ENCODE measurements around the gene NFIC.
"Not testable (repeated sequence)": the region's sequence is repeated elsewhere in the genome, so short reads cannot be mapped to it uniquely, and the experiment has no call there.

Gene NFIC

DNA sequence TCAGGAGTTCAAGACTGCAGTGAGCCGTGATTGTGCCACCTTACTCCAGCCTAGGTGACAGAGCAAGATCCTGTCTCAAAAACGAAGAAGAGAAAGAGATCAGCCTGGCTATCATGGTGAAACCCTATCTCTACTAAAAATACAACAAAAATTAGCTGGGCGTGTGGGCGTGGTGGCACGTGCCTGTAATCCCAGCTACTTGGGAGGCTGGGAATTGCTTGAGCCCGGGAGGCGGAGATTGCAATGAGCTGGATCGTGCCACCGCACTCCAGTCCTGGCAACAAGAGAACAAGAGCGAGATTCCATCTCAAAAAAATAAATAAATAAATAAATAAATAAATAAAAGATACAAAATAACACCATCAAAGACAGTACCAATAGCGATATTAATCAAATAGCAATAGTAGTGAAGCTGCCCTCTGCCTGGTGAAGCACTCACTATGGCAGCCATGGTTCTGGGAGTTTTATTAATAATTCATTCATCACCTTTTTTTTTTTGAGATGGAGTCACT is 53.9 kb downstream of the NFIC start:
- Histone ChIP-seq H3K4me3 (ENCODE audit: low read length in 2 of 2) (no peak overlapping the region), H3K4me1 (ENCODE audit: control insufficient read depth in 2 of 2, insufficient read depth in 1 of 2, low read depth in 1 of 2, low read length in 2 of 2) (no peaks in the 10 kb centered on the region), H2BK15ac (ENCODE audit: low read length) (no peak overlapping the region), H4K8ac (ENCODE audit: low read depth, low read length) (no peak overlapping the region), H3K36me3 (replicated peaks in 1 of 2; ENCODE audit: control insufficient read depth in 2 of 2, insufficient read depth in 2 of 2, low read length in 2 of 2) (no peaks in the 10 kb centered on the region), H3K27me3 (ENCODE audit: control insufficient read depth in 3 of 3, insufficient read depth in 3 of 3, low read depth in 1 of 3, low read length in 3 of 3) (no peaks in the 10 kb centered on the region), H3K18ac (ENCODE audit: low read length) (no peak overlapping the region), H3K4me2 (ENCODE audit: insufficient read depth, low read length, poor library complexity, severe bottlenecking) (no peak overlapping the region), H3K4ac (ENCODE audit: low read length) (no peak overlapping the region), H2BK12ac (ENCODE audit: low read length) (no peak overlapping the region), H3K79me1 (ENCODE audit: low read depth, low read length) (no peaks in the 10 kb centered on the region), H3K23ac (ENCODE audit: low read depth, low read length, poor library complexity) (no peak overlapping the region), H2BK5ac (ENCODE audit: low read length) (no peak overlapping the region), H3K9ac (ENCODE audit: low read depth, low read length, poor library complexity) (no peak overlapping the region), H4K91ac (ENCODE audit: low read depth, low read length, poor library complexity) (no peak overlapping the region), H3K9me3 (replicated peaks in 1 of 2; ENCODE audit: control insufficient read depth in 2 of 2, insufficient read depth in 1 of 2, low read depth in 1 of 2, low read length in 2 of 2) (no peaks in the 10 kb centered on the region), H2AFZ (ENCODE audit: low read length) (no peak overlapping the region), H3K27ac (replicated peaks; ENCODE audit: low read length) (no peak overlapping the region), H2AK5ac (ENCODE audit: low read depth, low read length) (no peak overlapping the region), H3K14ac (ENCODE audit: low read length) (no peak overlapping the region), H2BK120ac (ENCODE audit: low read depth, low read length) (no peak overlapping the region)
- DNase-seq (ENCODE audit: low spot score): no peak
- no CpG with 5 or more reads among the region's 11 CpGs for WGBS, 2 donors (ENCODE audit: extremely low coverage in 2 of 2, insufficient read length in 2 of 2, insufficient replicate concordance in 1 of 2)

DNA sequence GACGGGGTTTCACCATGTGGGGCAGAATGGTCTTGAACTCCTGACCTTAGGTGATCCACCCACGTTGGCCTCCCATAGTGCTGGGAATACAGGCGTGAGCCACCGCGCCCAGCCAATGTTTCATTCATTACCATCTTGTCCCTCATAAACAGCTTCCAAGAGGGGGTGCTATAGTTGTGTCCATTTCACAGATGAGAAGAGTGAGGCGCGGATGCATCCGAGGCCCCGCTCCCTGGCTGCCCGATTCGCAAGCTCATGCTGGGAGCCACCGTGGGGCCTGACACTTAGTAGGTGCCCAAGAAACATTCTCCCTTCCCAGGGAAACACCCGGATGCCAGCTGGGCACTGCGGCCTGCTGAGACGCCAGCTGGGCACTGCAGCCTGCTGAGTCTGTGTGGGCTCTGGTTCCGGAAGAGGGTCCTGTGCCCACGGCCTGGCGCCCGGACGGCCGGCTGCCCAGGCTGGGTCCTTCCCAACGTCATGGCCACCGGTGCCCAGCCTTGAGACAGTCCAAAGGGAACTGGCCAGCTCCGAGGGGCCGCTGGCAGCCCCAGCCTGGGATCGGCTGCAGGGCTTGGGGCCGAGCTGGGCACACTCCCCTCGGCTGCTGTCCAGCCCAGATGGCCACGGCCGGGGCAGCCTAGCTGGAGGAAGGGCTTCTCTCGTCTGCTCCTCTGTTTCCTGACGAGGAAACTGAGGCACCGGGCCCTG is 54.7 kb downstream of the NFIC start:
- no peak overlapping the region for H2BK15ac ChIP-seq (ENCODE audit: low read length)
- peak overlapping the region; percentile 65 for H3K23ac ChIP-seq (ENCODE audit: low read depth, low read length, poor library complexity)
- H3K4me3 ChIP-seq (ENCODE audit: low read length in 2 of 2): no peak overlapping the region
- no peak for DNase-seq (ENCODE audit: low spot score)
- H3K9me3 ChIP-seq (replicated peaks in 1 of 2; ENCODE audit: control insufficient read depth in 2 of 2, insufficient read depth in 1 of 2, low read depth in 1 of 2, low read length in 2 of 2): no peaks in the 10 kb centered on the region
- H3K9ac ChIP-seq (ENCODE audit: low read depth, low read length, poor library complexity): no peak overlapping the region
- H3K14ac ChIP-seq (ENCODE audit: low read length): no peak overlapping the region
- H2AFZ ChIP-seq (ENCODE audit: low read length): no peak overlapping the region
- H4K91ac ChIP-seq (ENCODE audit: low read depth, low read length, poor library complexity): no peak overlapping the region
- no CpG with 5 or more reads among the region's 33 CpGs for WGBS, 2 donors (ENCODE audit: extremely low coverage in 2 of 2, insufficient read length in 2 of 2, insufficient replicate concordance in 1 of 2)
- H3K27ac ChIP-seq (replicated peaks; ENCODE audit: low read length): no peak overlapping the region
- H3K4me1 ChIP-seq (ENCODE audit: control insufficient read depth in 2 of 2, insufficient read depth in 1 of 2, low read depth in 1 of 2, low read length in 2 of 2): no peaks in the 10 kb centered on the region
- peak overlapping the region; percentile 14 for H2AK5ac ChIP-seq (ENCODE audit: low read depth, low read length)
- H3K4me2 ChIP-seq (ENCODE audit: insufficient read depth, low read length, poor library complexity, severe bottlenecking): no peak overlapping the region
- H2BK5ac ChIP-seq (ENCODE audit: low read length): peak overlapping the region; percentile 84
- H3K36me3 ChIP-seq (replicated peaks in 1 of 2; ENCODE audit: control insufficient read depth in 2 of 2, insufficient read depth in 2 of 2, low read length in 2 of 2): no peaks in the 10 kb centered on the region
- H2BK120ac ChIP-seq (ENCODE audit: low read depth, low read length): no peak overlapping the region
- H3K79me1 ChIP-seq (ENCODE audit: low read depth, low read length): no peaks in the 10 kb centered on the region
- H3K18ac ChIP-seq (ENCODE audit: low read length): peak overlapping the region; percentile 57
- H4K8ac ChIP-seq (ENCODE audit: low read depth, low read length): no peak overlapping the region
- H3K4ac ChIP-seq (ENCODE audit: low read length): no peak overlapping the region
- no peak overlapping the region for H2BK12ac ChIP-seq (ENCODE audit: low read length)
- no peaks in the 10 kb centered on the region for H3K27me3 ChIP-seq (ENCODE audit: control insufficient read depth in 3 of 3, insufficient read depth in 3 of 3, low read depth in 1 of 3, low read length in 3 of 3)

DNA sequence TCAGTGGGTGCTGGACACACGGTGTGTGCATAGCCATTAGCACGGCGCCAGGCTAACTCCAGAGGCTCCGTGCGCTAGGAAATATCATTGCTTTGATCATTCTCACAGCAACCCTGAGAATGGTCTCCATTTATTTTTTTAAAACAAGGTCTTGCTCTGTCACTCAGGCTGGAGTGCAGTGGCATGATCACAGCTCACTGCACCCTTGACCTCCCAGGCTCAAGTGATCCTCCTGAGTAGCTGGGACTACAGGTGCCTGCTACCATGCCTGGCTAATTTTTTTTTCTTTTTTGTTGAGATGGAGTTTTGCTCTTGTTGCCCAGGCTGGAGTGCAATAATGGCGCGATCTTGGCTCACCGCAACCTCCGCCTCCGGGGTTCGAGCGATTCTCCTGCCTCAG is 55.3 kb downstream of the NFIC start:
- H3K79me1 ChIP-seq (ENCODE audit: low read depth, low read length); H2BK15ac ChIP-seq (ENCODE audit: low read length); H4K91ac ChIP-seq (ENCODE audit: low read depth, low read length, poor library complexity); H3K9me3 ChIP-seq (replicated peaks in 1 of 2; ENCODE audit: control insufficient read depth in 2 of 2, insufficient read depth in 1 of 2, low read depth in 1 of 2, low read length in 2 of 2); H3K27me3 ChIP-seq (ENCODE audit: control insufficient read depth in 3 of 3, insufficient read depth in 3 of 3, low read depth in 1 of 3, low read length in 3 of 3); H3K23ac ChIP-seq (ENCODE audit: low read depth, low read length, poor library complexity); H2AFZ ChIP-seq (ENCODE audit: low read length); H4K8ac ChIP-seq (ENCODE audit: low read depth, low read length); H3K4me1 ChIP-seq (ENCODE audit: control insufficient read depth in 2 of 2, insufficient read depth in 1 of 2, low read depth in 1 of 2, low read length in 2 of 2); H3K27ac ChIP-seq (replicated peaks; ENCODE audit: low read length); DNase-seq (ENCODE audit: low spot score); H2BK12ac ChIP-seq (ENCODE audit: low read length); H3K4me3 ChIP-seq (ENCODE audit: low read length in 2 of 2); H3K4me2 ChIP-seq (ENCODE audit: insufficient read depth, low read length, poor library complexity, severe bottlenecking); H3K9ac ChIP-seq (ENCODE audit: low read depth, low read length, poor library complexity); H2BK120ac ChIP-seq (ENCODE audit: low read depth, low read length); H3K14ac ChIP-seq (ENCODE audit: low read length); H3K4ac ChIP-seq (ENCODE audit: low read length); H3K36me3 ChIP-seq (replicated peaks in 1 of 2; ENCODE audit: control insufficient read depth in 2 of 2, insufficient read depth in 2 of 2, low read length in 2 of 2): not testable (repeated sequence)
- H2BK5ac ChIP-seq (ENCODE audit: low read length): peak overlapping the region; percentile 84
- peak overlapping the region; percentile 14 for H2AK5ac ChIP-seq (ENCODE audit: low read depth, low read length)
- WGBS, 2 donors (ENCODE audit: extremely low coverage in 2 of 2, insufficient read length in 2 of 2, insufficient replicate concordance in 1 of 2): no CpG with 5 or more reads among the region's 12 CpGs
- H3K18ac ChIP-seq (ENCODE audit: low read length): peak overlapping the region; percentile 35

DNA sequence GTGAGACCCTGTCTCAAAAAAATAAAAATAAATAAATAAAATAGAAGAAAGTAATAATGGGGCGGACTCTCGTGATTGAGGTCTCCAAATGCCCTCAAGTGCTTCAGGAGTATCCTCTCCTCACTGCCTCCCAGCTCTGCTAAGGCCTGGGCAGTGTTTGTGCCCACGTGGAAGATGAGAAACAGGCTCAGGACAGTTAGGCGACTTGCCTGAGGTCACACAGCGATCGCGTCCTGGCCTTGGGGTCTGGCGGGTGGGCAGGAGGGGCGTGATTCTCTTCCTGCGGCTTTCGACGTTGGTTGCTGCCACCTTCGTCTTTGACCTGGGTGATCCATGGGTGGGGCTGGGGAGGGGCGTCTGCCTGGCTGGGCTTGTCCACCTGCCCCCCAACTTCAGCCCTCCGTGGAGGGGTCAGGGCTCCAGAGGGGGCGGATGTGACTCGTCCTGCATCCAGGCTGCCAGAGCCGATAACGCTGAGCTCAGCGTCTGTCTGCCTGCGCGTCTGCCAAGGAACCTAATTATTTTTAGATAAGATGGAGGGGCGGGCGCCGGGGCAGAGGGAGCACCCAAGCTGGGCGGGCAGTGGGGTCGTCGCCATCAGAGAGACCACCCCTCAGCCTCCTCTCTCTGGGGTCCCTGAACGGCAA is 56.9 kb downstream of the NFIC start:
- Histone ChIP-seq H3K4me1 (ENCODE audit: control insufficient read depth in 2 of 2, insufficient read depth in 1 of 2, low read depth in 1 of 2, low read length in 2 of 2) (no peaks in the 10 kb centered on the region), H4K91ac (ENCODE audit: low read depth, low read length, poor library complexity) (no peak overlapping the region), H3K18ac (ENCODE audit: low read length) (peak overlapping the region; percentile 58), H3K27ac (replicated peaks; ENCODE audit: low read length) (no peak overlapping the region), H3K36me3 (replicated peaks in 1 of 2; ENCODE audit: control insufficient read depth in 2 of 2, insufficient read depth in 2 of 2, low read length in 2 of 2) (no peaks in the 10 kb centered on the region), H2BK15ac (ENCODE audit: low read length) (no peak overlapping the region), H3K27me3 (ENCODE audit: control insufficient read depth in 3 of 3, insufficient read depth in 3 of 3, low read depth in 1 of 3, low read length in 3 of 3) (no peaks in the 10 kb centered on the region), H3K14ac (ENCODE audit: low read length) (peak overlapping the region; percentile 56), H3K9me3 (replicated peaks in 1 of 2; ENCODE audit: control insufficient read depth in 2 of 2, insufficient read depth in 1 of 2, low read depth in 1 of 2, low read length in 2 of 2) (no peaks in the 10 kb centered on the region), H2BK120ac (ENCODE audit: low read depth, low read length) (peak overlapping the region; percentile 3), H3K4me2 (ENCODE audit: insufficient read depth, low read length, poor library complexity, severe bottlenecking) (no peak overlapping the region), H2BK5ac (ENCODE audit: low read length) (no peak overlapping the region), H3K4me3 (ENCODE audit: low read length in 2 of 2) (no peak overlapping the region), H3K4ac (ENCODE audit: low read length) (no peak overlapping the region), H2AK5ac (ENCODE audit: low read depth, low read length) (peak overlapping the region; percentile 61), H2BK12ac (ENCODE audit: low read length) (no peak overlapping the region), H3K79me1 (ENCODE audit: low read depth, low read length) (no peaks in the 10 kb centered on the region), H2AFZ (ENCODE audit: low read length) (no peak overlapping the region), H3K23ac (ENCODE audit: low read depth, low read length, poor library complexity) (no peak overlapping the region), H3K9ac (ENCODE audit: low read depth, low read length, poor library complexity) (no peak overlapping the region), H4K8ac (ENCODE audit: low read depth, low read length) (no peak overlapping the region)
- no CpG with 5 or more reads among the region's 29 CpGs for WGBS, 2 donors (ENCODE audit: extremely low coverage in 2 of 2, insufficient read length in 2 of 2, insufficient replicate concordance in 1 of 2)
- DNase-seq (ENCODE audit: low spot score): no peak

Data from neuronal stem cell (in vitro differentiated cells).